ENCODE measurements around the gene TCERG1. TPM values are rescaled to one million over a fixed set of nuclear protein-coding genes. Genes with fewer than 3 reads are reported as not detected.
"Not testable (repeated sequence)": the region's sequence is repeated elsewhere in the genome, so short reads cannot be mapped to it uniquely, and the experiment has no call there.

TCERG1 gene
- total RNA-seq, 1 donor from 2014 or later: 46.3 TPM

- no peak overlapping the region for H3K27ac ChIP-seq
- H3K27me3 ChIP-seq: no peaks in the 10 kb centered on the region
- no peak for TF ChIP-seq CTCF (IDR thresholded peaks at IDR 0.05)
- H3K4me3 ChIP-seq: no peak overlapping the region
- no peak for DNase-seq
- no peak for ATAC-seq
- no peaks in the 10 kb centered on the region for H3K36me3 ChIP-seq
- no peaks in the 10 kb centered on the region for H3K9me3 ChIP-seq
- H3K4me1 ChIP-seq: no peaks in the 10 kb centered on the region
- intact Hi-C loops (cut with DNase I): no loop called here
Measured at GRCh38 chr5:146553446-146553845, 106.3 kb downstream of the TCERG1 start.

DNA sequence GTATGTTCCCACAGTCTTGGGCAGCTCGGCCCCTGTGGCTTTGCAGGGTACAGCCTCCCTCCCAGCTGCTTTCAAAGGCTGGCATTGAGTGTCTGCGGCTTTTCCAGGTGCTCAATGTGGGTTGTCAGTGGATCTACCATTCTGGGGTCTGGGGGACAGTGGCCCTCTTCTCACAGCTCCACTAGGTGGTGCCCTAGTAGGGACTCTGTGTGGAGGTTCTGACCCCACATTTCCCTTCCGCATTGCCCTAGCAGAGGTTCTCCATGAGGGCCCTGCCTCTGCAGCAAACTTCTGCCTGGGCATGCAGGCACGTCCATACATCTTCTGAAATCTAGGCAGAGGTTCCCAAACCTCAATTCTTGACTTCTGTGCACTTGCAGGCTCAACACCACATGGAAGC, 109.8 kb downstream of the TCERG1 start:
- ATAC-seq; H3K27ac ChIP-seq; H3K4me3 ChIP-seq; H3K27me3 ChIP-seq; intact Hi-C loops (cut with DNase I); DNase-seq; H3K4me1 ChIP-seq; H3K36me3 ChIP-seq; H3K9me3 ChIP-seq: not testable (repeated sequence)

- intact Hi-C loops (cut with DNase I): no loop called here
- ATAC-seq: no peak
Measured at GRCh38 chr5:146560205-146560812, 113.2 kb downstream of the TCERG1 start.

More at GRCh38 chr5:146560205-146560812, 113.2 kb downstream of the TCERG1 start:
- H3K27me3 ChIP-seq: no peaks in the 10 kb centered on the region
- H3K27ac ChIP-seq: no peak overlapping the region
- no peaks in the 10 kb centered on the region for H3K4me1 ChIP-seq
- DNase-seq: no peak
- H3K9me3 ChIP-seq: no peaks in the 10 kb centered on the region
- H3K36me3 ChIP-seq: no peaks in the 10 kb centered on the region
- TF ChIP-seq CTCF (IDR thresholded peaks at IDR 0.05): no peak
- no peak overlapping the region for H3K4me3 ChIP-seq

Other genes starting within 250 kb of the TCERG1 start
- gene RBM27, start 243.7 kb upstream of the TCERG1 start, total RNA-seq: 17.7 TPM
- not detected for gene POU4F3, start 108.5 kb upstream of the TCERG1 start, total RNA-seq
- not detected for gene GPR151, start 68.9 kb downstream of the TCERG1 start, total RNA-seq